KMS-11 (cell line): ENCODE measurements around the gene RNF7.
"Not testable (repeated sequence)": the region's sequence is repeated elsewhere in the genome, so short reads cannot be mapped to it uniquely, and the experiment has no call there.

Experiments
- H2AFZ ChIP-seq: fragments of 200-600 bp; sonication (generic); 2 replicates; pipeline ENCODE4 v1.6.1; 2016; ENCODE audit warnings: antibody characterized with exemption, mixed run types, low read depth
- H3K27ac ChIP-seq: fragments of 200-600 bp; sonication (generic); 2 replicates; pipeline ENCODE4 v1.6.1; 2016; ENCODE audit warnings: mild to moderate bottlenecking, mixed run types
- H3K27me3 ChIP-seq: fragments of 200-600 bp; sonication (generic); 2 replicates; pipeline ENCODE4 v1.6.1; 2017; ENCODE audit warnings: mild to moderate bottlenecking, low read depth, mixed run types, moderate library complexity; ENCODE audit not compliant: insufficient read depth
- H3K36me3 ChIP-seq: fragments of 200-600 bp; sonication (generic); 2 replicates; pipeline ENCODE4 v1.6.1; 2017; ENCODE audit warnings: mild to moderate bottlenecking, mixed run types; ENCODE audit not compliant: insufficient read depth
- H3K4me1 ChIP-seq: fragments of 200-600 bp; sonication (generic); 2 replicates; pipeline ENCODE4 v1.6.1; 2016; ENCODE audit warnings: mild to moderate bottlenecking, low read depth, mixed run types; ENCODE audit not compliant: poor library complexity, severe bottlenecking
- H3K4me2 ChIP-seq: fragments of 200-600 bp; sonication (generic); 2 replicates; pipeline ENCODE4 v1.7.0; 2016; ENCODE audit warnings: mild to moderate bottlenecking, mixed run types
- H3K4me3 ChIP-seq: fragments of 200-600 bp; sonication (generic); IDR thresholded peaks from 2 replicates; pipeline ENCODE4 v1.6.1; 2017; ENCODE audit warnings: low read depth, low read length, mixed read lengths; ENCODE audit not compliant: insufficient read depth
- H3K79me2 ChIP-seq: fragments of 200-600 bp; sonication (generic); 2 replicates; pipeline ENCODE4 v1.6.1; 2016; ENCODE audit warnings: low read depth, mixed run types; ENCODE audit not compliant: insufficient read depth
- H3K9ac ChIP-seq: fragments of 200-600 bp; sonication (generic); 2 replicates; pipeline ENCODE4 v1.6.1; 2016; ENCODE audit warnings: mild to moderate bottlenecking, mixed run types
- H4K20me1 ChIP-seq: fragments of 200-600 bp; sonication (generic); 2 replicates; pipeline ENCODE4 v1.6.1; 2016; ENCODE audit warnings: mild to moderate bottlenecking, mixed run types; ENCODE audit not compliant: insufficient read depth
- TF ChIP-seq, protein P1 (sequence below): fragments of 200-600 bp; sonication (generic); conservative IDR thresholded peaks from 2 replicates; pipeline ENCODE4 v1.6.1; 2017; ENCODE audit warnings: low read depth, mild to moderate bottlenecking, antibody characterized with exemption, low read length, moderate library complexity, mixed read lengths

RNF7 gene

GRCh38 chr3:141699897-141700296, 38.2 kb upstream of the RNF7 start:
- Histone ChIP-seq H3K79me2 (no peaks in the 10 kb centered on the region), H4K20me1 (no peaks in the 10 kb centered on the region), H3K4me2 (no peak overlapping the region), H3K9ac (no peak overlapping the region), H3K36me3 (no peaks in the 10 kb centered on the region), H3K4me3 (no peak overlapping the region), H2AFZ (no peak overlapping the region), H3K27me3 (no peaks in the 10 kb centered on the region), H3K4me1 (no peaks in the 10 kb centered on the region), H3K27ac (no peak overlapping the region)
- TF ChIP-seq, protein P1, sequence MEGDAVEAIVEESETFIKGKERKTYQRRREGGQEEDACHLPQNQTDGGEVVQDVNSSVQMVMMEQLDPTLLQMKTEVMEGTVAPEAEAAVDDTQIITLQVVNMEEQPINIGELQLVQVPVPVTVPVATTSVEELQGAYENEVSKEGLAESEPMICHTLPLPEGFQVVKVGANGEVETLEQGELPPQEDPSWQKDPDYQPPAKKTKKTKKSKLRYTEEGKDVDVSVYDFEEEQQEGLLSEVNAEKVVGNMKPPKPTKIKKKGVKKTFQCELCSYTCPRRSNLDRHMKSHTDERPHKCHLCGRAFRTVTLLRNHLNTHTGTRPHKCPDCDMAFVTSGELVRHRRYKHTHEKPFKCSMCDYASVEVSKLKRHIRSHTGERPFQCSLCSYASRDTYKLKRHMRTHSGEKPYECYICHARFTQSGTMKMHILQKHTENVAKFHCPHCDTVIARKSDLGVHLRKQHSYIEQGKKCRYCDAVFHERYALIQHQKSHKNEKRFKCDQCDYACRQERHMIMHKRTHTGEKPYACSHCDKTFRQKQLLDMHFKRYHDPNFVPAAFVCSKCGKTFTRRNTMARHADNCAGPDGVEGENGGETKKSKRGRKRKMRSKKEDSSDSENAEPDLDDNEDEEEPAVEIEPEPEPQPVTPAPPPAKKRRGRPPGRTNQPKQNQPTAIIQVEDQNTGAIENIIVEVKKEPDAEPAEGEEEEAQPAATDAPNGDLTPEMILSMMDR: no peak

GRCh38 chr3:141703367-141703766, 34.7 kb upstream of the RNF7 start:
- not testable (repeated sequence) for H3K27me3 ChIP-seq, H3K36me3 ChIP-seq, H3K27ac ChIP-seq

GRCh38 chr3:141707741-141708203, 30.3 kb upstream of the RNF7 start:
- H3K27ac ChIP-seq: no peak overlapping the region
- TF ChIP-seq, protein P1: no peak
- H3K4me1 ChIP-seq: no peaks in the 10 kb centered on the region
- H3K36me3 ChIP-seq: no peaks in the 10 kb centered on the region
- no peaks in the 10 kb centered on the region for H3K27me3 ChIP-seq
- H2AFZ ChIP-seq: no peak overlapping the region
- no peak overlapping the region for H3K4me2 ChIP-seq
- no peak overlapping the region for H3K4me3 ChIP-seq
- no peaks in the 10 kb centered on the region for H3K79me2 ChIP-seq
- no peaks in the 10 kb centered on the region for H4K20me1 ChIP-seq
- H3K9ac ChIP-seq: no peak overlapping the region

More at GRCh38 chr3:141703367-141703766, 34.7 kb upstream of the RNF7 start:
- H4K20me1 ChIP-seq, H3K9ac ChIP-seq, H3K4me3 ChIP-seq, H3K79me2 ChIP-seq, H3K4me2 ChIP-seq, H3K4me1 ChIP-seq, H2AFZ ChIP-seq: not testable (repeated sequence)

GRCh38 chr3:141708367-141708766, 29.7 kb upstream of the RNF7 start:
- Histone ChIP-seq H3K4me2 (no peak overlapping the region), H2AFZ (no peak overlapping the region), H3K79me2 (no peaks in the 10 kb centered on the region), H3K4me3 (no peak overlapping the region), H3K36me3 (no peaks in the 10 kb centered on the region), H3K27ac (no peak overlapping the region), H3K9ac (no peak overlapping the region), H3K27me3 (no peaks in the 10 kb centered on the region), H4K20me1 (no peaks in the 10 kb centered on the region), H3K4me1 (no peaks in the 10 kb centered on the region)
- TF ChIP-seq, protein P1: no peak

GRCh38 chr3:141709126-141709770, 28.9 kb upstream of the RNF7 start:
- Histone ChIP-seq H3K4me1 (no peaks in the 10 kb centered on the region), H3K27ac (no peak overlapping the region)

More at GRCh38 chr3:141709126-141709770, 28.9 kb upstream of the RNF7 start:
- no peak overlapping the region for H3K4me2 ChIP-seq
- no peaks in the 10 kb centered on the region for H3K27me3 ChIP-seq
- H3K36me3 ChIP-seq: no peaks in the 10 kb centered on the region
- no peaks in the 10 kb centered on the region for H4K20me1 ChIP-seq
- TF ChIP-seq, protein P1: no peak
- H2AFZ ChIP-seq: no peak overlapping the region
- no peak overlapping the region for H3K4me3 ChIP-seq
- no peaks in the 10 kb centered on the region for H3K79me2 ChIP-seq
- no peak overlapping the region for H3K9ac ChIP-seq
